Retinal pigment epithelial cell (primary cell): Measurements from ENCODE around the gene BRDT.

Experiments
- DNase-seq: peaks from one replicate; pipeline ENCODE4 v3.0.0-alpha.2; 2010; ENCODE audit warnings: low read depth
- H3K4me3 ChIP-seq: 2 replicates; pipeline ENCODE4 v1.5.1; 2011; ENCODE audit warnings: mild to moderate bottlenecking, low read length, control low read depth, moderate library complexity
- CTCF ChIP-seq: conservative IDR thresholded peaks from 2 replicates; pipeline ENCODE4 v1.5.1; 2011; ENCODE audit warnings: low read depth, low read length, control low read depth, inconsistent platforms

Gene BRDT

GRCh38 chr1:91949356-91949699 is at the start of gene BRDT:
Gene BRDT, plus strand, starts transcription at chr1:91949401. Its CDS starts 13,354 bp downstream, at chr1:91962755.
- no peak within 1 kb of the TSS for H3K4me3 ChIP-seq
- TF ChIP-seq CTCF, result no peak
- DNase-seq, result no peak

GRCh38 chr1:91900562-91900961 is 48.6 kb upstream of the BRDT start:
- no peak overlapping the region for H3K4me3 ChIP-seq
- DNase-seq, result no peak

GRCh38 chr1:91901231-91901630 is 48.0 kb upstream of the BRDT start:
- no peak for DNase-seq
- TF ChIP-seq CTCF, result no peak
- H3K4me3 ChIP-seq, result no peak overlapping the region

More at GRCh38 chr1:91900562-91900961, 48.6 kb upstream of the BRDT start:
- TF ChIP-seq CTCF, result no peak

DNA sequence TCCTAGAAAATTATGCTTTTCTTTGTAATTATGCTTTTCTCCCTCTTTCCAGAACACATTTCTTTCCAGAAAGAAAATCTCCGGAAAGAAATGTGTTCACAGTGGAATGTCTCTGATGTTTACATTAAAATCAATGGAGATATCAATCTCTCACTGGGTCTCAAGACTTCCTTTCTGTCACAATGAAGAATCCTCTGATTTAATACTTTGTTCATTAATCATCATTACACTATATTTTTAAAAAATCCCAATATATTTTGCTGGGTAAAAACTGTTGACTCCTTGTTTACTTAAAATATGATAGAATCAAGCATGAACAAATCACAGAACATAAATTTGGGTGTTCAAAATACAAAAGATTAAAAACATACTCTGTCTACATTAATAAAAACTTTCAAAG is 36.9 kb upstream of the BRDT start:
- H3K4me3 ChIP-seq, result no peak overlapping the region

DNA sequence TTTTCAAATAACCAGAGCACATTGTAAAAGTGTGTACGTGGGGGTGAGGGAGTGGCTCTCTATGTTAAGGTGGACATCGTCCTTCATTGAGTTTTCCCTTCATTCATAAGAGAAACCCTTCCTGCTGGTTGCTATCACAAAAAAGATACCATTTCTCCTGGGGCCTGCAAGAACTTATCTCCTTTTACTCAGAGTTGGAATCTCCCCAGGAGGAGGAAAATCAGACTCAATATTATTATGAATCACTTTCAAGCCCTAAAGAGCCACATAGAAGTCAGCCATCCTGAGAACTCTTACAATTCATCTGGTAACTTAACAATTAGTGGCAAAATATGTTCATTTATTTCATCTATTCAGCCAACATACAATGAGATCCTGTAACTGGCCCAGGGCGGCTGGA is 36.2 kb upstream of the BRDT start:
- DNase-seq, result no peak
- TF ChIP-seq CTCF, result no peak
- no peak overlapping the region for H3K4me3 ChIP-seq

More for the DNA sequence above, 36.9 kb upstream of the BRDT start:
- TF ChIP-seq CTCF, result no peak
- DNase-seq, result no peak

DNA sequence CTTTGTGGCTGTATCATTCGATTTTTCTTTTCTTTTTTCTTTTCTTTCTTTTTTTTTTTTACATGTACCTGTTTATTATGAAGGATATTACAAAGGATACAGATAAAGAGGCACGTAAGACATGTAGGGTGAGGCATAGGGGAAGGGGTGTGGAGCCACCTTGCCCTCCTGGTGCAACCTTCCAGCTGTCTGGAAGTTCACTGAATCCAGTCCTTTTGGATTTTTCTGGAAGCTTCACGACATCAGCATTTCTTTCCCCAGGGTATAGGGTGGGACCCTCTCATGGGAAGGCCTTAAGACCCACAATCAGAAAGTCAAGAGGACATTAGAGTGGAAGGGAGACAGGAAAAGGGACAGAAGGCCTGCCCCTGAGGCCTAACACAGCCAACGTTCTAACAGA is 33.2 kb upstream of the BRDT start:
- no peak for DNase-seq
- no peak for TF ChIP-seq CTCF
- H3K4me3 ChIP-seq, result no peak overlapping the region

GRCh38 chr1:91916811-91917460 is 32.3 kb upstream of the BRDT start:
- H3K4me3 ChIP-seq, result no peak overlapping the region
- no peak for TF ChIP-seq CTCF
- no peak for DNase-seq
